Epithelial cell of prostate (primary cell): ENCODE results near the gene PIERCE2.
"Not testable (repeated sequence)": the region's sequence is repeated elsewhere in the genome, so short reads cannot be mapped to it uniquely, and the experiment has no call there.

Experiments used
- DNase-seq: peaks from one replicate; pipeline ENCODE4 v3.0.0-alpha.2; 2011; ENCODE audit warnings: low read depth, low spot score
- H3K27ac ChIP-seq: fragments of 450-650 bp; 2 replicates; pipeline ENCODE4 v1.5.1; 2017; ENCODE audit warnings: mild to moderate bottlenecking

PIERCE2 gene

DNA sequence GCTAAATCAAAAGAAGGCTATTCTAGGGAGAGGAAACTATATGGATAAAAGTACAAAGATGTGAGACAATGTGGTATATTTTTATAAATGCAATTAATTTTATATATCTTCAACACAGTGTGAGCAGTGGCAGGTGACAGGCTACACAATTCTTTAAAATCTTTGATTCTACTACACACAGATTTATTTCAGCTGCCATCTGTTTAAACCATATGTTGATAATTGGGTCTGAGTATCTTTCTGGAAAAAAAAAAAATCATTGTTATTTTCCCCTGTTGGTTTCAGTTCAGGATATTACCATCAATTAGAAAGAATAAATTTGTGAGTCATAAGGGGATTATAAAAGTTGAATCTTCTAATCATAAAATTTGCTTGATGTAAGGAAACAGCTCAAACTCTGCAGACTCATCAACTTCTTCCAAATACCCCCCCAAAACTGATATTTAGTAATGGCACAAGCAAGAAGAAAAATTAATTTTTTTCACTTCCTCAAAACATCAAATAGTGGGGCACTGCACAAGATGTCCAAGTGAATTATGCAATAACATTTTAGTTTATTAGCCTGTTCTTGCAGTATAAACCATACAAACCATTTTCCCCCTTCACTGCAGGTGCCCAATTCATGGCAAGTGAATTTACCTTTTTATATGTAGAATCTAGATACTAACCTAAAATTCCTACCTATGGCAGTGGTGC, 12.0 kb downstream of the PIERCE2 start:
- H3K27ac ChIP-seq = no peak overlapping the region
- no peak for DNase-seq

DNA sequence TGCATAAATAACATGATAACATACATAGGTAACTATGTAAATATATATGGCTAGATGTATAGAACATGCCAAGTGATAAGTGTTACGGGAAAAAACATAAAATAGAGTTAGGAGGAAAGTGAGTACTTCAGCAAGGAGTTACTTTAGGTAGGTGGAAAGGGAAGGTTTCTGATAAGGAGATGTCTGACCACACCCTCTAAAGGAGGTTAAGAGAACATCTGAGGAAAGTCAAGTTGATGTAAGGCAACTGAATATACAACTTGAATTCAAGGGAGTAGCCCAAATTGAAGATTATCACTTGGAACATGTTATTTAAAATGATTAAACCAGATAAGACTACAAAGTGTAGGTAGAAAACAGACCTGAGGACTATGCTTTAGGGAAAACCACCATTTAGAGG, 13.8 kb downstream of the PIERCE2 start:
- no peak overlapping the region for H3K27ac ChIP-seq
- DNase-seq = no peak

DNA sequence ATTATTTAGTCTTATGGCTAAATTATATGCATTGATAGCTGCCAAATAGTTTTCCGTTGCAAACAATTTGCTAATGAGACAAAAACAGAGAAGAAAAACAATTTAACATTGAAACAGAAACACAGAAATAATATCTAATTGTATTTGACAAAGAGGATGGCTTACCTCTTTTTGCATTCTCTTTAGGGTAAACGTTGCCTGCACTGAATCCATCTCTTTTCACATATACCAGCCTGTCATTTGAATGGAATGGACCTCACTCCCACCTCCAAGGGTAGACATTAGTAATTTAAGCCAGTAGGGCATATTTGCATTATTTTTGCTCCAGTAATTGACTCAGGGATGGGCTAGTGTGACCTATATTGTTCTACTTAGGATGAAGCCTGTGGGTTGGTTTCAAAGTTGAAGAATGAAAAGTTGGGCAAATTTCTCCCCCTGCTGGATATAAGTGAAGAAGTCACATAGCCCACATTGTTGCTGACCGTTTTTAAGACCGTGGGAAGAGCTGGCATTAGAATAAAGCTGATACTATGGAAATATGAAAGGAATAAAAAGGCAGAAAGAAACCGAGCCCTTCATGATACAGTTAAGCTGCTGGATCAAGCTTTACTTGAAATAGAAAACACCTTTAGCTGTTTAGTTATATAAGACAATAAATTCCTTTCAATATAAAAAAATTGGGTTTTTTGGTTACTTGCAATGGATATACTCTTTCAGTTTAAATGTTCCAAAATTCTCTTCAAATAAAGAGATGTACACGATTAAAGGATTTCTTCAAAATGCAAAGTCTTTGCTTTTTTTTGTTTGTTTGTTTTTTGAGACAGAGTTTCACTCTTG, 26.9 kb downstream of the PIERCE2 start:
- DNase-seq = peak; percentile 3
- no peak overlapping the region for H3K27ac ChIP-seq

DNA sequence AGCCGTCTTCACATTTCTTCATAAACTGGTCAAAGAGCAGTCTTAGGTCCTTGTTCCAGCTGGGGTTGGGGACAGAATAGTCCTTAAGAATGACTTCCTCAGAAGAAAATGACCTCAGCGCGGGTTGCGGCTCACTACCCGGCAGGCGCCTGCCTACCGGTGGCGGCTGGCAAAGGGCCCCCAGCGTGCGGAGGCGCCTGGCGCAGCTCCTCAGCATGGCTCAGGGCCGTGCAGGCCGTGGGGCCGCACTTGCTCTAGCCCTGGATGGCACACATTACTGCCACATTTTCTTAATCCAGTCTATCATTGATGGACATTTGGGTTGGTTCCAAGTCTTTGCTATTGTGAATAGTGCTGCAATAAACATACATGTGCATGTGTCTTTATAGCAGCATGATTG, 34.8 kb downstream of the PIERCE2 start:
- not testable (repeated sequence) for H3K27ac ChIP-seq, DNase-seq

DNA sequence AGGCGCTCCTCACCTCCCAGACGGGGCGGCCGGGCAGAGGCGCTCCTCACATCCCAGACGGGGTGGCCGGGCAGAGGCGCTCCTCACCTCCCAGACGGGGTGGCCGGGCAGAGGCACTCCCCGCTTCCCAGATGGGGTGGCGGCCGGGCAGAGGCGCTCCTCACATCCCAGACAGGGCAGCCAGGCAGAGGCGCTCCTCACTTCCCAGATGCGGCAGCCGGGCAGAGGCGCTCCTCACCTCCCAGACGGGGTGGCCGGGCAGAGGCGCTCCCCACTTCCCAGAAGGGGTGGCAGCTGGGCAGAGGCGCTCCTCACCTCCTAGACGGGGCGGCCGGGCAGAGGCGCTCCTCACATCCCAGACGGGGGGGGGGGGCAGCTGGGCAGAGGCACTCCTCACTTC, 37.6 kb downstream of the PIERCE2 start:
- not testable (repeated sequence) for DNase-seq, H3K27ac ChIP-seq

DNA sequence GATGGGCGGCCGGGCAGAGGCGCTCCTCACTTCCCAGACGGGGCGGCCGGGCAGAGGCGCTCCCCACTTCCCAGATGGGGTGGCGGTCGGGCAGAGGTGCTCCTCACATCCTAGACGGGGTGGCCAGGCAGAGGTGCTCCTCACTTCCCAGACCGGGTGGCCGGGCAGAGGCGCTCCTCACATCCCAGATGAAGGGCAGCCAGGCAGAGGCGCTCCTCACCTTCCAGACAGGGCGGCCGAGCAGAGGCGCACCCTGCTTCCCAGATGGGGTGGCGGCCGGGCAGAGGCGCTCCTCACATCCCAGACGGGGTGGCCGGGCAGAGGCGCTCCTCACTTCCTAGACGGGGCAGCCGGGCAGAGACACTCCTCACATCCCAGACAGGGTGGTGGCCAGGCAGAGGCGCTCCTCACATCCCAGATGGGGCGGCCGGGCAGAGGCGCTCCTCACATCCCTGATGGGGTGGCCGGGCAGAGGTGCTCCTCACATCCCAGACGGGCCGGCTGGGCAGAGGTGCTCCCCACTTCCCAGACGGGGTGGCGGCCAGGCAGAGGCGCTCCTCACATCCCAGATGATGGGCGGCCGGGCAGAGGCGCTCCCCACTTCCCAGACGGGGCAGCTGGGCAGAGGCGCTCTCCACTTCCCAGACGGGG, 38.2 kb downstream of the PIERCE2 start:
- H3K27ac ChIP-seq, DNase-seq: not testable (repeated sequence)

DNA sequence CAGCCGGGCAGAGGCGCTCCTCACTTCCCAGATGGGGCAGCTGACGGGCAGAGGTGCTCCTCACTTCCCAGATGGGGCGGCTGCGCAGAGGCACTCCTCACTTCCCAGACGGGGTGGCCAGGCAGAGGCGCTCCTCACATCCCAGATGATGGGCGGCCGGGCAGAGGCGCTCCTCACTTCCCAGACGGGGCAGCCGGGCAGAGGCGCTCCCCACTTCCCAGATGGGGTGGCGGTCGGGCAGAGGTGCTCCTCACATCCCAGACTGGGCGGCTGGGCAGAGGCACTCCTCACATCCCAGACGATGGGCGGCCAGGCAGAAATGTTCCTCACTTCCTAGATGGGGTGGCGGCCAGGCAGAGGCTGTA, 38.7 kb downstream of the PIERCE2 start:
- H3K27ac ChIP-seq, DNase-seq: not testable (repeated sequence)

DNA sequence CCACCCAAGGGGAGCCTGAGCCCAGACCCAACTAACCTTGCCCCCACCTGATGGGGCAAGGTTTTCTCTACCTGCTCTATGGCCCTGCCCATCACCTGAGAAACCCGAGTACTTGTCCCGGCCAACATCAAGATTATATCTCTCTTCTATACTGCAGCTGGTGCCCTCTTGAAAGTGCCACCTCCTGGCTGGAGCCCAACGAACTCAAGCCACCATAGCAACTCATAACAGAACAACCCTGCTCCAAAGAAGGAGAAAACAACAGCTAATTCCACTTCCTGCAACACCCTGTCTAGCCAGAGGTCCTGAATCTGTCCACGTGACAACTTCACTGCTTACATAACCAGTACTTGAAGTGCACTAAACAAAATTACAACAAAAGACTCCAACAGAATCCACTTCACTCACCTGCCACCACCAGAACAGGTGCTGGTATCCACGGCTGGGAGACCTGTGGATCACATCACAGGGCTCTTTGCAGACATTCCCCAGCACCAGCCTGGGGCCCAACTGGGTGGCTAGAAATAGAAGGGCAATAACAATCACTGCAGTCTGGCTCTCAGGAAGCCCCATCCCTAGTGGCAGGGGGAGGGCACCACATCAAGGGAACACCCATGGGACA, 49.2 kb downstream of the PIERCE2 start:
- DNase-seq = no peak
- no peak overlapping the region for H3K27ac ChIP-seq

DNA sequence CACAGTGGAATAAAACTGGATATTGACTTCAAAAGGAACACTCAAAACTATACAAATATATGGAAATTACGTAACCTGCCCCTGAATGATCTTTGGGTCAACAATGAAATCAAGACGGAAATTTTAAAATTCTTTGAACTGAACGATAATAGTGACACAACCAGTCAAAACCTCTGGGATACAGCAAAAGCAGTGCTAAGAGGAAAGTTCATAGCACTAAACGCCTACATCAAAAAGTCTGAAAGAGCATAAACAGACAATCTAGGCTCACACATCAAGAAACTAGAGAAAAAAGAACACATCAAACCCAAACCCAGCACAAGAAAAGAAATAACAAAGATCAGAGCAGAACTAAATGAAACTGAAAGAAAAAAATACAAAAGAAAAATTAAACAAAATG, 53.2 kb downstream of the PIERCE2 start:
- no peak overlapping the region for H3K27ac ChIP-seq
- no peak for DNase-seq

DNA sequence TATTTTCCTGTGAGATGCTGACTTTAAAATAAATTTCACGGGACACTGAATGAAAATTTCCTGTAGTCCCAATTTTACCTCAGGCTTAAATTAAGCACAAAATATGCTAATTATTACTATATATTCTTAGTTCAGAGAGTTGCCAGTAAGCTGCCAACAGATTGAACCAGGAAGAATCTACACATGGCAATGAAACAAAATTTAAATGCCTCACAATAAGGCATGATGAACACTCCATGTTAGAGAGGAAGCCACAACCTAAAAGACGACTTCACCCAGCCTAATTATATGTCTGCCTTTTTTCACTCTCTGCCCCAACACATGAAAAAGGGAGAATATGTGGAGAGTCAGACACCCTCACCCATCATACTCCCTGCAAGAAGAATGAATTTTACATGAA, 60.0 kb downstream of the PIERCE2 start:
- H3K27ac ChIP-seq = no peak overlapping the region
- DNase-seq = no peak
